C4-2B (cell line): ENCODE data around the gene SOX30.

Source experiments
- ZFX ChIP-seq: fragments of 450-650 bp; IDR thresholded peaks from 2 replicates; pipeline ENCODE4 v1.6.1; 2017
- TF ChIP-seq, protein P1 (sequence below): fragments of 450-650 bp; conservative IDR thresholded peaks from 2 replicates; pipeline ENCODE4 v1.5.1; 2017; ENCODE audit warnings: mild to moderate bottlenecking

- TF ChIP-seq, protein P1, sequence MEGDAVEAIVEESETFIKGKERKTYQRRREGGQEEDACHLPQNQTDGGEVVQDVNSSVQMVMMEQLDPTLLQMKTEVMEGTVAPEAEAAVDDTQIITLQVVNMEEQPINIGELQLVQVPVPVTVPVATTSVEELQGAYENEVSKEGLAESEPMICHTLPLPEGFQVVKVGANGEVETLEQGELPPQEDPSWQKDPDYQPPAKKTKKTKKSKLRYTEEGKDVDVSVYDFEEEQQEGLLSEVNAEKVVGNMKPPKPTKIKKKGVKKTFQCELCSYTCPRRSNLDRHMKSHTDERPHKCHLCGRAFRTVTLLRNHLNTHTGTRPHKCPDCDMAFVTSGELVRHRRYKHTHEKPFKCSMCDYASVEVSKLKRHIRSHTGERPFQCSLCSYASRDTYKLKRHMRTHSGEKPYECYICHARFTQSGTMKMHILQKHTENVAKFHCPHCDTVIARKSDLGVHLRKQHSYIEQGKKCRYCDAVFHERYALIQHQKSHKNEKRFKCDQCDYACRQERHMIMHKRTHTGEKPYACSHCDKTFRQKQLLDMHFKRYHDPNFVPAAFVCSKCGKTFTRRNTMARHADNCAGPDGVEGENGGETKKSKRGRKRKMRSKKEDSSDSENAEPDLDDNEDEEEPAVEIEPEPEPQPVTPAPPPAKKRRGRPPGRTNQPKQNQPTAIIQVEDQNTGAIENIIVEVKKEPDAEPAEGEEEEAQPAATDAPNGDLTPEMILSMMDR: no peak
- TF ChIP-seq ZFX: no peak
Measured at GRCh38 chr5:157651623-157652376, 438 bp downstream of the SOX30 start.
